HepG2 (cell line): ENCODE measurements around the gene RGS19. TPM values are rescaled to one million over a fixed set of nuclear protein-coding genes. Genes with fewer than 3 reads are reported as not detected.
A peak's percentile ranks its signal among the peaks of the same experiment; 100 is the strongest.

Experiments used
- CBFB ChIP-seq: sonication (generic); formaldehyde crosslinking; IDR thresholded peaks from 2 replicates; pipeline ENCODE4 v1.4.0; 2020; ENCODE audit warnings: missing genetic modification reagents
- CBX5 ChIP-seq: sonication (generic); formaldehyde crosslinking; IDR thresholded peaks from 2 replicates; pipeline ENCODE4 v1.4.0; 2020; ENCODE audit warnings: missing genetic modification reagents, borderline replicate concordance
- EHMT2 ChIP-seq: fragments of 200-600 bp; sonication (generic); IDR thresholded peaks from 2 replicates; pipeline ENCODE4 v1.7.0; 2017; ENCODE audit warnings: antibody characterized with exemption, low read depth, low read length, borderline replicate concordance
- ESRRA ChIP-seq: sonication (generic); formaldehyde crosslinking; IDR thresholded peaks from 2 replicates; pipeline ENCODE4 v1.5.1; 2020; ENCODE audit warnings: mild to moderate bottlenecking, low read depth, missing genetic modification reagents
- FLYWCH1 ChIP-seq: sonication (generic); formaldehyde crosslinking; IDR thresholded peaks from 2 replicates; pipeline ENCODE4 v1.8.1; 2023; ENCODE audit warnings: mild to moderate bottlenecking, missing genetic modification reagents
- GPN1 ChIP-seq: sonication (generic); formaldehyde crosslinking; IDR thresholded peaks from 2 replicates; pipeline ENCODE4 v1.5.1; 2020; ENCODE audit warnings: missing genetic modification reagents, borderline replicate concordance
- HNF4G ChIP-seq, 2 experiments: sonication (generic) in 1 of 2; formaldehyde crosslinking in 1 of 2; IDR thresholded peaks; 2 replicates each; pipeline versions ENCODE4 v1.4.0 to v1.6.1; 2011 to 2020; ENCODE audit warnings: borderline replicate concordance in 2 of 2, low read depth in 2 of 2, mild to moderate bottlenecking in 2 of 2, low read length in 1 of 2, missing genetic modification reagents in 1 of 2, moderate library complexity in 1 of 2
- HNRNPK ChIP-seq: fragments of 200-400 bp; formaldehyde crosslinking; IDR thresholded peaks from 2 replicates; pipeline ENCODE4 v1.6.1; 2018; ENCODE audit warnings: low read length, low read depth, moderate library complexity, mild to moderate bottlenecking; ENCODE audit not compliant: poor library complexity, severe bottlenecking
- MTA3 ChIP-seq: sonication (generic); formaldehyde crosslinking; IDR thresholded peaks from 2 replicates; pipeline ENCODE4 v1.4.0; 2020; ENCODE audit warnings: missing genetic modification reagents
- NCOA1 ChIP-seq: sonication (generic); formaldehyde crosslinking; IDR thresholded peaks from 2 replicates; pipeline ENCODE4 v1.9.0; 2021; ENCODE audit warnings: missing genetic modification reagents
- ZBTB42 ChIP-seq: sonication (generic); formaldehyde crosslinking; IDR thresholded peaks from 2 replicates; pipeline ENCODE4 v1.5.0; 2020; ENCODE audit warnings: mild to moderate bottlenecking, missing genetic modification reagents
- ZFP62 ChIP-seq: sonication (generic); formaldehyde crosslinking; IDR thresholded peaks from 2 replicates; pipeline ENCODE4 v1.4.0; 2020; ENCODE audit warnings: missing genetic modification reagents
- ZFP82 ChIP-seq: sonication (generic); formaldehyde crosslinking; IDR thresholded peaks from 2 replicates; pipeline ENCODE4 v1.5.1; 2020; ENCODE audit warnings: mild to moderate bottlenecking, missing genetic modification reagents, borderline replicate concordance
- ZNF180 ChIP-seq: sonication (generic); formaldehyde crosslinking; IDR thresholded peaks from 2 replicates; pipeline ENCODE4 v1.4.0; 2020; ENCODE audit warnings: low read depth, missing genetic modification reagents, borderline replicate concordance
- ZNF34 ChIP-seq: sonication (generic); formaldehyde crosslinking; IDR thresholded peaks from 2 replicates; pipeline ENCODE4 v1.4.0; 2020; ENCODE audit warnings: mild to moderate bottlenecking, missing genetic modification reagents, borderline replicate concordance
- ZNF598 ChIP-seq: sonication (generic); formaldehyde crosslinking; IDR thresholded peaks from 2 replicates; pipeline ENCODE4 v1.5.1; 2020; ENCODE audit warnings: mild to moderate bottlenecking, missing genetic modification reagents, borderline replicate concordance
- ZNF660 ChIP-seq: sonication (generic); formaldehyde crosslinking; IDR thresholded peaks from 2 replicates; pipeline ENCODE4 v1.5.1; 2020; ENCODE audit warnings: mild to moderate bottlenecking, low read depth, missing genetic modification reagents, borderline replicate concordance
- ZNF749 ChIP-seq: sonication (generic); formaldehyde crosslinking; IDR thresholded peaks from 2 replicates; pipeline ENCODE4 v1.8.0; 2022; ENCODE audit warnings: mild to moderate bottlenecking, missing genetic modification reagents, moderate library complexity, borderline replicate concordance
- polyA plus RNA-seq, 8 experiments: library from polyadenylated mRNA; depleted of rRNA in 3 of 8; stranded (reverse) in 7 of 8; unstranded in 1 of 8; fragments of >200 nt; fragmentation: Illumina TruSeq in 4 of 8; extraction: Trizol in 4 of 8; gene quantifications; 2 replicates each; pipeline versions ENCODE4 v1.2.1 to v1.2.3, GENCODE V29; 2011 to 2016; ENCODE audit warnings: low read depth in 4 of 8, missing spikeins in 1 of 8, mixed read lengths in 1 of 8; ENCODE audit not compliant: insufficient read depth in 1 of 8
- total RNA-seq, 5 experiments: library from RNA; depleted of rRNA; stranded (reverse); fragments of >200 nt; fragmentation: Illumina TruSeq; extraction: Trizol; gene quantifications; 2 replicates each; pipeline ENCODE4 v1.2.3, GENCODE V29; 2016; ENCODE audit warnings: low read depth in 1 of 5
- TF ChIP-seq, protein P1 (sequence below): sonication (generic); formaldehyde crosslinking; IDR thresholded peaks from 2 replicates; pipeline ENCODE4 v1.8.1; 2023; ENCODE audit warnings: mild to moderate bottlenecking, missing genetic modification reagents
- TF ChIP-seq, protein P2 (sequence below): sonication (generic); formaldehyde crosslinking; conservative IDR thresholded peaks from 2 replicates; pipeline ENCODE4 v1.4.0; 2020; ENCODE audit warnings: mild to moderate bottlenecking, missing genetic modification reagents, moderate library complexity
- TF ChIP-seq, protein P3 (sequence below): sonication (generic); formaldehyde crosslinking; IDR thresholded peaks from 2 replicates; pipeline ENCODE4 v1.4.0; 2020; ENCODE audit warnings: missing genetic modification reagents, mild to moderate bottlenecking, borderline replicate concordance

Gene RGS19
- total and polyA plus RNA-seq, 2 of the 13 experiments (the other 11 are each of a cell fraction or from before 2014, with no cell fraction given): 10.7 to 11.9 TPM

DNA sequence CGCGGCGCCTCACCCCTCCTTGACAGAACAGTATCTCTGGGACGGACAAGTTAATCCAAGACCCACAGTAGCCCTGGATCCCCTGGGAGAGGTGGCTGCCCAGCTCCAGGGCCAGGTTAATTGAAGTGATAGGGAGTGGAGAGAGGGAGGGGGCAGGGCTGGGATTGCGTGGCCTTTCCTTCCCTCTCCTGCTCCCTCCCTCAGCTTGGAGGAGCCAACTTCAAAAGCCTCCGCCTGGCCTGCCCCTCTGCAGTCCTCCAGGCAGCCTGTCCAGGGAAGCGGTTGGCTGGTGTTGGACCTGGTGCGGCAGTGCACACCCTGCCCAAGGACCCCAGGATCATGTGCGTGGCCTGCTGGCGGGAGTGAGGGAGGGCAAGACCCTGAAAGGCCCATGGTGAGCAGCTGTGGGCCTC lies 43.4 kb downstream of the RGS19 start, which contains the start of gene C20orf204 (continued):
- TF ChIP-seq ZNF749 (CRISPR knock-in tag): peak; percentile 56; the same call in 1 of the 2 replicates
- TF ChIP-seq ZFP82 (CRISPR knock-in tag): no peak
- peak; percentile 95 for TF ChIP-seq NCOA1 (CRISPR knock-in tag)
- TF ChIP-seq ZNF180: no peak; the same call in 1 of the 2 replicates
- TF ChIP-seq HNF4G (IDR thresholded peaks at IDR 0.05; ENCODE audit: borderline replicate concordance, low read depth, low read length): no peak
- TF ChIP-seq HNF4G (CRISPR knock-in tag; IDR thresholded peaks at IDR 0.05; ENCODE audit: borderline replicate concordance, low read depth): peak; percentile 82
- TF ChIP-seq ZFP62 (CRISPR knock-in tag): no peak
- no peak; the same call in 1 of the 2 replicates for TF ChIP-seq CBX5 (CRISPR knock-in tag)
- TF ChIP-seq EHMT2: no peak
- TF ChIP-seq, protein P1, sequence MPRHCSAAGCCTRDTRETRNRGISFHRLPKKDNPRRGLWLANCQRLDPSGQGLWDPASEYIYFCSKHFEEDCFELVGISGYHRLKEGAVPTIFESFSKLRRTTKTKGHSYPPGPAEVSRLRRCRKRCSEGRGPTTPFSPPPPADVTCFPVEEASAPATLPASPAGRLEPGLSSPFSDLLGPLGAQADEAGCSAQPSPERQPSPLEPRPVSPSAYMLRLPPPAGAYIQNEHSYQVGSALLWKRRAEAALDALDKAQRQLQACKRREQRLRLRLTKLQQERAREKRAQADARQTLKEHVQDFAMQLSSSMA (CRISPR knock-in tag): peak; percentile 77; the same call in 1 of the 2 replicates
- TF ChIP-seq, protein P2, sequence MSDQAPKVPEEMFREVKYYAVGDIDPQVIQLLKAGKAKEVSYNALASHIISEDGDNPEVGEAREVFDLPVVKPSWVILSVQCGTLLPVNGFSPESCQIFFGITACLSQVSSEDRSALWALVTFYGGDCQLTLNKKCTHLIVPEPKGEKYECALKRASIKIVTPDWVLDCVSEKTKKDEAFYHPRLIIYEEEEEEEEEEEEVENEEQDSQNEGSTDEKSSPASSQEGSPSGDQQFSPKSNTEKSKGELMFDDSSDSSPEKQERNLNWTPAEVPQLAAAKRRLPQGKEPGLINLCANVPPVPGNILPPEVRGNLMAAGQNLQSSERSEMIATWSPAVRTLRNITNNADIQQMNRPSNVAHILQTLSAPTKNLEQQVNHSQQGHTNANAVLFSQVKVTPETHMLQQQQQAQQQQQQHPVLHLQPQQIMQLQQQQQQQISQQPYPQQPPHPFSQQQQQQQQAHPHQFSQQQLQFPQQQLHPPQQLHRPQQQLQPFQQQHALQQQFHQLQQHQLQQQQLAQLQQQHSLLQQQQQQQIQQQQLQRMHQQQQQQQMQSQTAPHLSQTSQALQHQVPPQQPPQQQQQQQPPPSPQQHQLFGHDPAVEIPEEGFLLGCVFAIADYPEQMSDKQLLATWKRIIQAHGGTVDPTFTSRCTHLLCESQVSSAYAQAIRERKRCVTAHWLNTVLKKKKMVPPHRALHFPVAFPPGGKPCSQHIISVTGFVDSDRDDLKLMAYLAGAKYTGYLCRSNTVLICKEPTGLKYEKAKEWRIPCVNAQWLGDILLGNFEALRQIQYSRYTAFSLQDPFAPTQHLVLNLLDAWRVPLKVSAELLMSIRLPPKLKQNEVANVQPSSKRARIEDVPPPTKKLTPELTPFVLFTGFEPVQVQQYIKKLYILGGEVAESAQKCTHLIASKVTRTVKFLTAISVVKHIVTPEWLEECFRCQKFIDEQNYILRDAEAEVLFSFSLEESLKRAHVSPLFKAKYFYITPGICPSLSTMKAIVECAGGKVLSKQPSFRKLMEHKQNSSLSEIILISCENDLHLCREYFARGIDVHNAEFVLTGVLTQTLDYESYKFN (CRISPR knock-in tag): peak; percentile 71
- TF ChIP-seq ZBTB42 (CRISPR knock-in tag): peak; percentile 72; the same call in 1 of the 2 replicates
- TF ChIP-seq ESRRA (CRISPR knock-in tag): peak; percentile 45; the same call in 1 of the 2 replicates
- 0 out of 2 replicates have a peak, but pooled peaks have one; percentile 63 for TF ChIP-seq CBFB
- TF ChIP-seq, protein P3, sequence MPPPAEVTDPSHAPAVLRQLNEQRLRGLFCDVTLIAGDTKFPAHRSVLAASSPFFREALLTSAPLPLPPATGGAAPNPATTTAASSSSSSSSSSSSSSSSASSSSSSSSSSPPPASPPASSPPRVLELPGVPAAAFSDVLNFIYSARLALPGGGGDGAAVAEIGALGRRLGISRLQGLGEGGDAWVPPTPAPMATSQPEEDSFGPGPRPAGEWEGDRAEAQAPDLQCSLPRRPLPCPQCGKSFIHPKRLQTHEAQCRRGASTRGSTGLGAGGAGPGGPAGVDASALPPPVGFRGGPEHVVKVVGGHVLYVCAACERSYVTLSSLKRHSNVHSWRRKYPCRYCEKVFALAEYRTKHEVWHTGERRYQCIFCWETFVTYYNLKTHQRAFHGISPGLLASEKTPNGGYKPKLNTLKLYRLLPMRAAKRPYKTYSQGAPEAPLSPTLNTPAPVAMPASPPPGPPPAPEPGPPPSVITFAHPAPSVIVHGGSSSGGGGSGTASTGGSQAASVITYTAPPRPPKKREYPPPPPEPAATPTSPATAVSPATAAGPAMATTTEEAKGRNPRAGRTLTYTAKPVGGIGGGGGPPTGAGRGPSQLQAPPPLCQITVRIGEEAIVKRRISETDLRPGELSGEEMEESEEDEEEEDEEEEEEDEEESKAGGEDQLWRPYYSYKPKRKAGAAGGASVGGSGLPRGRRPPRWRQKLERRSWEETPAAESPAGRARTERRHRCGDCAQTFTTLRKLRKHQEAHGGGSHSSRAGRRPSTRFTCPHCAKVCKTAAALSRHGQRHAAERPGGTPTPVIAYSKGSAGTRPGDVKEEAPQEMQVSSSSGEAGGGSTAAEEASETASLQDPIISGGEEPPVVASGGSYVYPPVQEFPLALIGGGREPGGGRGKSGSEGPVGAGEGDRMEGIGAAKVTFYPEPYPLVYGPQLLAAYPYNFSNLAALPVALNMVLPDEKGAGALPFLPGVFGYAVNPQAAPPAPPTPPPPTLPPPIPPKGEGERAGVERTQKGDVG (CRISPR knock-in tag): 0 out of 2 replicates have a peak, but pooled peaks have one; percentile 40
- TF ChIP-seq ZNF34: peak; percentile 90; the same call in 1 of the 2 replicates
- 0 out of 2 replicates have a peak, but pooled peaks have one; percentile 37 for TF ChIP-seq ZNF598
- TF ChIP-seq MTA3 (CRISPR knock-in tag): no peak
- TF ChIP-seq FLYWCH1: no peak
- TF ChIP-seq GPN1 (CRISPR knock-in tag): no peak
- TF ChIP-seq ZNF660 (CRISPR knock-in tag): no peak; the same call in 1 of the 2 replicates
- peak; percentile 51 for TF ChIP-seq HNRNPK
